RWPE2 (cell line): ENCODE measurements around the gene GALNT11.

Experiments used
- ATAC-seq: fragments of 200-7000 bp; cut with Tn5 transposase; 3 replicates; pipeline ENCODE4 v1.9.1; 2021; ENCODE audit warnings: low read depth
- DNase-seq: peaks from one replicate; pipeline ENCODE4 v3.0.0-alpha.2; 2020; ENCODE audit warnings: low spot score
- H3K27ac ChIP-seq: fragments of 450-650 bp; 2 replicates; pipeline ENCODE4 v1.5.1; 2017; ENCODE audit warnings: mild to moderate bottlenecking; ENCODE audit not compliant: poor library complexity, severe bottlenecking
- H3K27me3 ChIP-seq: fragments of 250-450 bp; sonication (Bioruptor Pico); 2 replicates; pipeline ENCODE4 v1.5.1; 2021; ENCODE audit warnings: mild to moderate bottlenecking, moderate library complexity; ENCODE audit not compliant: insufficient read depth, poor library complexity, severe bottlenecking
- H3K36me3 ChIP-seq: fragments of 250-450 bp; sonication (Bioruptor Pico); 2 replicates; pipeline ENCODE4 v1.5.1; 2020; ENCODE audit warnings: low read depth, mild to moderate bottlenecking, moderate library complexity
- H3K4me1 ChIP-seq: fragments of 250-450 bp; sonication (Bioruptor Pico); 2 replicates; pipeline ENCODE4 v1.5.1; 2021; ENCODE audit warnings: mild to moderate bottlenecking, moderate library complexity; ENCODE audit not compliant: insufficient read depth, poor library complexity, severe bottlenecking
- H3K4me3 ChIP-seq: fragments of 250-450 bp; sonication (Bioruptor Pico); 2 replicates; pipeline ENCODE4 v1.5.1; 2021; ENCODE audit warnings: mild to moderate bottlenecking, moderate library complexity; ENCODE audit not compliant: severe bottlenecking
- H3K9me3 ChIP-seq: fragments of 250-450 bp; sonication (Bioruptor Pico); 2 replicates; pipeline ENCODE4 v1.5.1; 2021; ENCODE audit warnings: mild to moderate bottlenecking, moderate library complexity; ENCODE audit not compliant: severe bottlenecking
- TF ChIP-seq, protein P1 (sequence below): fragments of 450-650 bp; IDR thresholded peaks from one replicate; pipeline ENCODE4 v1.5.1; 2017; ENCODE audit warnings: mild to moderate bottlenecking, moderate library complexity; ENCODE audit not compliant: poor library complexity, severe bottlenecking

The GALNT11 gene

DNA sequence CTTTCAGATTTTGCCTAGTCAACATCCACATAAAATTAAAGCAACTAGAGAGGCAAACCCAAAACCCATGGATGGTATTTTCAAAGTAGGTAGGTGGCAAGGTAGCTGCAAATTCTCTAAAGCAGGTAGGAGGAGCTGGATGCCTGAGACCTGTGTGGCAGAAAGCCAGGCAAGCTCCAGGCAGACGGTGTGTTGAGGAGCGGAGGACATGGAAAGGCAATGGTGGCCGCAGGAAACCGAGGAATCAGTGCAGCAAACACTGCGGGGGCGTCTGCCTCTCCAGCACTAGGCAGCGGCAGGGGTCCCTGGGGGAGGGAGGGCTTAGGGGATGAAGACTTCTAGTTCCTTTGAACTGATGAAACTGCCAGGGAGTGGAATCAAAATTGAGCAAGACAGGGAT is 101.3 kb downstream of the GALNT11 start:
- H3K36me3 ChIP-seq = peaks cover 49% of the 10 kb centered on the region
- H3K9me3 ChIP-seq = no peaks in the 10 kb centered on the region
- no peaks in the 10 kb centered on the region for H3K4me1 ChIP-seq
- TF ChIP-seq, protein P1, sequence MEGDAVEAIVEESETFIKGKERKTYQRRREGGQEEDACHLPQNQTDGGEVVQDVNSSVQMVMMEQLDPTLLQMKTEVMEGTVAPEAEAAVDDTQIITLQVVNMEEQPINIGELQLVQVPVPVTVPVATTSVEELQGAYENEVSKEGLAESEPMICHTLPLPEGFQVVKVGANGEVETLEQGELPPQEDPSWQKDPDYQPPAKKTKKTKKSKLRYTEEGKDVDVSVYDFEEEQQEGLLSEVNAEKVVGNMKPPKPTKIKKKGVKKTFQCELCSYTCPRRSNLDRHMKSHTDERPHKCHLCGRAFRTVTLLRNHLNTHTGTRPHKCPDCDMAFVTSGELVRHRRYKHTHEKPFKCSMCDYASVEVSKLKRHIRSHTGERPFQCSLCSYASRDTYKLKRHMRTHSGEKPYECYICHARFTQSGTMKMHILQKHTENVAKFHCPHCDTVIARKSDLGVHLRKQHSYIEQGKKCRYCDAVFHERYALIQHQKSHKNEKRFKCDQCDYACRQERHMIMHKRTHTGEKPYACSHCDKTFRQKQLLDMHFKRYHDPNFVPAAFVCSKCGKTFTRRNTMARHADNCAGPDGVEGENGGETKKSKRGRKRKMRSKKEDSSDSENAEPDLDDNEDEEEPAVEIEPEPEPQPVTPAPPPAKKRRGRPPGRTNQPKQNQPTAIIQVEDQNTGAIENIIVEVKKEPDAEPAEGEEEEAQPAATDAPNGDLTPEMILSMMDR = no peak
- ATAC-seq (no peak), DNase-seq (no peak)
- H3K4me3 ChIP-seq = no peak overlapping the region
- no peak overlapping the region for H3K27ac ChIP-seq
- H3K27me3 ChIP-seq = no peaks in the 10 kb centered on the region

DNA sequence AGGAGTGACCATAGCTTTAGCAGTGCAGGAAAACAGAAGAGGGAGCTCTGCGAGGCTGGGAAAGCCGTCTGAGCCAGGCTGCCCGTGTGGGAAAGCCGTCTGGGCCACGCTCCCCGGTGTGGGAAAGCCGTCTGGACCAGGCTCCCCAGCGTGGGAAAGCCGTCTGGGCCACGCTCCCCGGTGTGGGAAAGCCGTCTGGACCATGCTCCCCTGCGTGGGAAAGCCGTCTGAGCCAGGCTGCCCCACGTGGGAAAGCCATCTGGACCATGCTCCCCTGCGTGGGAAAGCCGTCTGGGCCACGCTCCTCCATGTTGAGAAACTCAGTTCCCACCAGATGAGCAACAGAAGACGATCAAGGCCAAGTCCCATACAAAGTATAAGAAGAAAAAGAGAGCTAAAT is 101.8 kb downstream of the GALNT11 start:
- ATAC-seq (no peak), DNase-seq (no peak)
- peaks cover 45% of the 10 kb centered on the region for H3K36me3 ChIP-seq
- TF ChIP-seq, protein P1 = no peak
- no peaks in the 10 kb centered on the region for H3K4me1 ChIP-seq
- no peak overlapping the region for H3K27ac ChIP-seq
- no peaks in the 10 kb centered on the region for H3K27me3 ChIP-seq
- no peaks in the 10 kb centered on the region for H3K9me3 ChIP-seq
- no peak overlapping the region for H3K4me3 ChIP-seq

DNA sequence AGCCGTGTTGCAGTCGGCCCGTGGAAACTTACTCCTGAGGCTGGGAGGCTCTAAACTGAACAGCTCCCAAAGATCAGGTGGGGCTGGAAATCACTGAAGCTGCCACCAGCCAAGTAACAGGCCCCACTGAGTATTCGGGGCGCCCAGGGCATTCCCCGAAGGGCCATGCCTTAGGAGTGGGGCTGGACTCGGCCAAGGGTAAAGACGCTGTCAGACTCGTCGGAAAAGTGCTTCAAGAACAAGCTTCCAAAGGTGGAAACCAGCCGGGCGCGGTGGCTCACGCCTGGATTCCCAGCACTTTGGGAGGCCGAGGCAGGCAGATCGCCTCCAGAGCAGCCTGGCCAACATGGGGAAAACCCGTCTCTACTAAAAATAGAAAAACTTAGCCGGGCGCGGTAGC is 102.8 kb downstream of the GALNT11 start:
- H3K36me3 ChIP-seq = peaks cover 35% of the 10 kb centered on the region
- no peaks in the 10 kb centered on the region for H3K9me3 ChIP-seq
- TF ChIP-seq, protein P1 = no peak
- DNase-seq = no peak
- H3K27ac ChIP-seq = no peak overlapping the region
- ATAC-seq = no peak
- H3K27me3 ChIP-seq = no peaks in the 10 kb centered on the region
- no peak overlapping the region for H3K4me3 ChIP-seq
- H3K4me1 ChIP-seq = no peaks in the 10 kb centered on the region

DNA sequence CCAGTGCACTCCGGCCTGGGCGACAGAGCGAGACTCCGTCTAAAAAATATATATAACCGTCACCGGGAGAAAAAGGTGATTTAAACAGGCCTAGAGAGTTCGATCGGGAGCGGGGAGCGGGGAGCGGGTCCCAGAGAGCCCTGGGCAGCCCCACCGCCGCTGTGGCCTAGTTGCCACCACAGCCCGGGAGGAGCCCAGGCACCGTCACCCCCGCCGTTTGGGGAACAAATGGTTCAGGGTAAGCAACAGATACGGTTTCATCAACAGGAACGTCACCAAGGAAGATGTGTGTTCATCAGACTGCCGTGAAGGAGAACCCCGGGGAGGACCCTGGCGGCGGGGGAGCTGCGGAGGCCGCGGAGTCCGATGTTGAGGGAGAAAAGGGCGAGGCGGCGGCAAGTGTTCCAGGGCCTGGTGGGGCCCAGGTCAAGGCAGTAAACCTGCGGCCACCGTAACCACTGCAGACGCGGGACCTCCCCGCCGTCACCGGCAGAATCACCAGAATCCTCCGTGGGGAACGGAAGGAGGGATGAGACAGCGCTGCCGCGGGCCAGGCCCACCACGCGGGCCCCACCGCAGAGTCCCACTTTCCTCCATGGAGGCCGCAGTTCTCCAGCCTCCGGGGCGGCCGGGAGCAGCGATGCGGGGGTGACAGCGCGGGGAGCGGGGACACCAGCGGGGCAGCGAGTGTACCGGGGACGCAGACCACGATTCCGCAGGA is 103.4 kb downstream of the GALNT11 start:
- DNase-seq (no peak), ATAC-seq (no peak)
- Histone ChIP-seq H3K9me3 (no peaks in the 10 kb centered on the region), H3K4me1 (no peaks in the 10 kb centered on the region), H3K4me3 (no peak overlapping the region), H3K27me3 (no peaks in the 10 kb centered on the region), H3K36me3 (peaks cover 30% of the 10 kb centered on the region), H3K27ac (no peak overlapping the region)
- TF ChIP-seq, protein P1 = no peak

DNA sequence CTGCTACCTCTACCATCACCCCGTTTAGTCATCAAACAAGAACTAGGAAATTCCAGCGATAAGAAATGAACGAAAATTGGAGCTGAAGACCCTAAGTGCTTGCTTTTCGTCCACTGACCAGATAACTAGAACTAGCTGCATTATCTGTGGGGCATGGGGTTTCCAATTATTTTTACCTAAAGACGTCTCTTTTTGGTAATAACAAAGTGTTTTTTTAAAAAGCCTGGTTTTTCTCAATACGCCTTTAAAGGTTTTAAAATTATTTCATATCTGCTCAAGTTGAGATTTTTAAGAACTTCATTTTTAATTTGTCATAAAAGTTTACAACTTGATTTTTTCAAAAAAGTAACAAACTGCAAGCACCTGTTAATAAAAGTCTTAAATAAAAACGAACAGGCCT is 104.2 kb downstream of the GALNT11 start:
- Histone ChIP-seq H3K9me3 (no peaks in the 10 kb centered on the region), H3K36me3 (peaks cover 24% of the 10 kb centered on the region)
- TF ChIP-seq, protein P1 = no peak

More for the DNA sequence above, 104.2 kb downstream of the GALNT11 start:
- Histone ChIP-seq H3K4me3 (no peak overlapping the region), H3K27me3 (no peaks in the 10 kb centered on the region), H3K4me1 (no peaks in the 10 kb centered on the region), H3K27ac (no peak overlapping the region)
- no peak for DNase-seq
- no peak for ATAC-seq
